Measurements from ENCODE around the gene NOP56. TPM values are rescaled to one million over a fixed set of nuclear protein-coding genes. Genes with fewer than 3 reads are reported as not detected.
A peak's percentile ranks its signal among the peaks of the same experiment; 100 is the strongest.

NOP56 gene
- total and polyA plus RNA-seq, 2 of the 8 experiments (the other 6 are each of a cell fraction or from before 2014, with no cell fraction given) = 391 to 677 TPM

DNA sequence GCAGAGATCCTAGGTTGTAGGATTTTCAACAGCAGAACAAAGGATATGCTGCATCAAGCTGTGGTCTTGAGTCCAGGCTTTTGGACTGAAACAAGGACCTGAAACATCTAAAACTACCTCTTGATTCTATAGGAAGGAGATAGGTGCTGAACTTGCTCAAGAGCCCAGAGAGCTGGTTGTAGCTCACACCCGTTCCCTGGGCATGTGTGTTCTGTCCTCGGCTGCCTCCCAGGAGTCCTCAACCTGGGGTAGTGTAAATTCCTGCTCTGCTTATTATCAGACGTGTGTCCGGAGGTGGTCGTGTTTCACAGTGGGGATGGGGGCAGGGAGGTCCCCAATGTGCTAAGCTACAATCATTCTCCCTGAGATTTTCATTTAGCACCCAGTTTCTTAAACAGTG, 4.8 kb downstream of the NOP56 start:
- Histone ChIP-seq H3K79me1 (ENCODE audit: low read depth, low read length) (peaks cover 9% of the 10 kb centered on the region), H2AFZ (ENCODE audit: low read length) (no peak overlapping the region), H3K18ac (ENCODE audit: extremely low read depth, low read length) (no peak overlapping the region), H3K9ac (replicated peaks in 1 of 4; ENCODE audit: extremely low read depth in 1 of 4, low read depth in 3 of 4, low read length in 3 of 4) (no peak overlapping the region), H2BK5ac (ENCODE audit: low read depth, low read length) (no peak overlapping the region), H2AK5ac (ENCODE audit: low read depth, low read length) (no peak overlapping the region), H3K4me2 (ENCODE audit: insufficient read depth in 1 of 2, low read depth in 2 of 2, low read length in 2 of 2) (no peak overlapping the region), H3K79me2 (ENCODE audit: control insufficient read depth in 1 of 2, insufficient read depth in 2 of 2, low read length in 2 of 2) (peaks cover 21 to 34% of the 10 kb centered on the region in 2 experiments), H4K91ac (replicated peaks; ENCODE audit: insufficient read length, low read length) (no peak overlapping the region), H3K27ac (ENCODE audit: low read depth, low read length) (no peak overlapping the region), H3K9me3 (ENCODE audit: insufficient read depth in 2 of 2, low read depth in 1 of 2, low read length in 1 of 2) (no peaks in the 10 kb centered on the region), H4K20me1 (replicated peaks in 1 of 2; ENCODE audit: control insufficient read depth in 1 of 2, insufficient read depth in 2 of 2, low read length in 2 of 2) (peaks cover 40 to 49% of the 10 kb centered on the region in 2 experiments), H2BK20ac (ENCODE audit: low read length) (no peak overlapping the region), H2BK12ac (ENCODE audit: low read depth, low read length) (no peak overlapping the region), H3K36me3 (ENCODE audit: control insufficient read depth in 2 of 4, insufficient read depth in 4 of 4, low read length in 3 of 4) (peaks cover 41 to 90% (median 68%) of the 10 kb centered on the region in 4 experiments), H4K8ac (ENCODE audit: extremely low read depth, insufficient read depth, low read length) (no peak overlapping the region), H2BK120ac (replicated peaks; ENCODE audit: low read depth, low read length) (no peak overlapping the region), H3K23ac (ENCODE audit: insufficient read length) (no peak overlapping the region), H3K4me3 (ENCODE audit: extremely low read depth in 1 of 4, insufficient read depth in 2 of 4, low read depth in 3 of 4, low read length in 4 of 4) (no peak overlapping the region), H3K23me2 (ENCODE audit: low read depth, low read length) (peaks cover 10% of the 10 kb centered on the region), H3K14ac (ENCODE audit: insufficient read length) (no peak overlapping the region), H2BK15ac (ENCODE audit: low read length) (no peak overlapping the region), H3K27me3 (replicated peaks in 1 of 4; ENCODE audit: control insufficient read depth in 3 of 4, extremely low read depth in 1 of 4, insufficient read depth in 3 of 4, low read length in 3 of 4) (no peaks in the 10 kb centered on the region), H3K4ac (replicated peaks; ENCODE audit: insufficient read length, low read depth, low read length) (no peak overlapping the region), H3K56ac (replicated peaks; ENCODE audit: insufficient read length, low read depth, low read length) (no peak overlapping the region), H4K5ac (ENCODE audit: insufficient read length, low read depth, low read length) (no peak overlapping the region), H3K4me1 (replicated peaks in 1 of 4; ENCODE audit: control insufficient read depth in 3 of 4, insufficient read depth in 4 of 4, low read length in 3 of 4) (peaks cover 0 to 5% (median 3%) of the 10 kb centered on the region in 4 experiments; a peak in 5 of 7 replicates)
- ChIA-PET CTCF (ENCODE audit: partially characterized antibody) (interaction anchor here (0.6 to 2.1 kb wide), 3 partner anchors 31 to 641 kb away, joined by 3 to 5 read pairs (median 3); no protein-coding TSS in a partner anchor), POLR2A (ENCODE audit: partially characterized antibody) (interaction anchor here (0.7 to 28.5 kb wide), 9 partner anchors 8 to 190 kb away, joined by 3 to 463 read pairs (median 6); partner anchors contain the start of genes IDH3B, NOP56 and SNRPB)
- no peak for FAIRE-seq
- TF ChIP-seq BACH1 (IDR thresholded peaks at IDR 0.05; ENCODE audit: low read length) (no peak), RNF2 (IDR thresholded peaks at IDR 0.05; ENCODE audit: borderline replicate concordance, low read depth, low read length, missing control alignments, poor library complexity, severe bottlenecking) (no peak), TBP (IDR thresholded peaks at IDR 0.05; ENCODE audit: low read depth, low read length) (no peak), POLR2AphosphoS5 (IDR thresholded peaks at IDR 0.05; ENCODE audit: low read depth, low read length) (peak; percentile 56), SRF (IDR thresholded peaks at IDR 0.05; ENCODE audit: low read depth, low read length) (no peak)
- 95% methylated on average over 5 of the region's 5 CpGs; no CpG with 5 or more reads in 1 of the 2 experiments for WGBS, 2 experiments (ENCODE audit: extremely low coverage in 1 of 2, insufficient coverage in 1 of 2, insufficient read length in 1 of 2, insufficient replicate concordance in 2 of 2, low coverage in 1 of 2, low lambda C conversion rate in 2 of 2, missing lambda C conversion rate in 1 of 2)
- DNase-seq (ENCODE audit: low read depth in 1 of 2, low spot score in 2 of 2) = no peak
